GM21737 (cell line): ENCODE data around the gene CLEC18B.
"Not testable (repeated sequence)": the region's sequence is repeated elsewhere in the genome, so short reads cannot be mapped to it uniquely, and the experiment has no call there.

Experiments
- ATAC-seq: cut with Tn5 transposase; IDR thresholded peaks from one replicate; pipeline ENCODE4 v1.9.1; 2021; ENCODE audit warnings: mild to moderate bottlenecking, moderate library complexity; ENCODE audit not compliant: unreplicated experiment

CLEC18B gene

DNA sequence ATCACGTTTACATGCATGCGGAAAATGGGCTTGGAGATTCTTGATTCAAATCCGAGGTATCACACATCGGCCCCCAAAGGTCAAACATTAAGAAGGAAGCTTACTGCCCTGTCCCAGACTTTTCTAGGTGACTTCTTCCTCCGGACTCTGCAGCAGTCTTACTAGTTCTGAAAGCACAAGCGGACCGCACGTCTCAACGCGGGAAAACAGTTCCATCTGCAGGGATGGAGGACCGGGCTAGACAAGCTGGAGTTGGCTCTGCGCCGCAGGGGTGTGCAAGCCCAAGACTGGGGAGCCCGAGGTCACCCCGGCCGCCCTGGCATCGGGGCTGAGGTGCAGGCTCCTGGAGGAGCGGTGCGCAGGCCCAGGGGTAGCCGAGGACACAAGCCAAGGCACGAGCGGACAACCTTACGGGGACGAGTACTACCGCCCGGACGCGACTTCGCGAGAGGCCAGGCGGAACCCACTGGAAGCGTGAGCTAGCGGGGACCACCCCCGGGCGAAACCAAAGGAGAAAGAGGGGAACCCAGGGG lies 53.7 kb downstream of the CLEC18B start:
- not testable (repeated sequence) for ATAC-seq

GRCh38 chr16:74361646-74362610 lies 59.4 kb downstream of the CLEC18B start:
- ATAC-seq: not testable (repeated sequence)
